ENCODE measurements around the gene NOL8.

Gene NOL8

GRCh38 chr9:92353051-92353450, 27.9 kb upstream of the NOL8 start:
- H3K36me3 ChIP-seq (ENCODE audit: control insufficient read depth, insufficient read depth, low read length): no peaks in the 10 kb centered on the region; the same call in 1 of the 2 replicates
- no peak for DNase-seq (ENCODE audit: extremely low read depth, insufficient read length)
- no peak for TF ChIP-seq CTCF (IDR thresholded peaks at IDR 0.05; ENCODE audit: insufficient read depth, low read length, poor library complexity, severe bottlenecking)
- H3K4me3 ChIP-seq (replicated peaks; ENCODE audit: low read depth, low read length): no peak overlapping the region
- no peaks in the 10 kb centered on the region for H3K27me3 ChIP-seq (replicated peaks; ENCODE audit: control insufficient read depth, insufficient read depth, low read length)

GRCh38 chr9:92350740-92351133, 25.6 kb upstream of the NOL8 start:
- H3K27me3 ChIP-seq (replicated peaks; ENCODE audit: control insufficient read depth, insufficient read depth, low read length): no peaks in the 10 kb centered on the region

DNA sequence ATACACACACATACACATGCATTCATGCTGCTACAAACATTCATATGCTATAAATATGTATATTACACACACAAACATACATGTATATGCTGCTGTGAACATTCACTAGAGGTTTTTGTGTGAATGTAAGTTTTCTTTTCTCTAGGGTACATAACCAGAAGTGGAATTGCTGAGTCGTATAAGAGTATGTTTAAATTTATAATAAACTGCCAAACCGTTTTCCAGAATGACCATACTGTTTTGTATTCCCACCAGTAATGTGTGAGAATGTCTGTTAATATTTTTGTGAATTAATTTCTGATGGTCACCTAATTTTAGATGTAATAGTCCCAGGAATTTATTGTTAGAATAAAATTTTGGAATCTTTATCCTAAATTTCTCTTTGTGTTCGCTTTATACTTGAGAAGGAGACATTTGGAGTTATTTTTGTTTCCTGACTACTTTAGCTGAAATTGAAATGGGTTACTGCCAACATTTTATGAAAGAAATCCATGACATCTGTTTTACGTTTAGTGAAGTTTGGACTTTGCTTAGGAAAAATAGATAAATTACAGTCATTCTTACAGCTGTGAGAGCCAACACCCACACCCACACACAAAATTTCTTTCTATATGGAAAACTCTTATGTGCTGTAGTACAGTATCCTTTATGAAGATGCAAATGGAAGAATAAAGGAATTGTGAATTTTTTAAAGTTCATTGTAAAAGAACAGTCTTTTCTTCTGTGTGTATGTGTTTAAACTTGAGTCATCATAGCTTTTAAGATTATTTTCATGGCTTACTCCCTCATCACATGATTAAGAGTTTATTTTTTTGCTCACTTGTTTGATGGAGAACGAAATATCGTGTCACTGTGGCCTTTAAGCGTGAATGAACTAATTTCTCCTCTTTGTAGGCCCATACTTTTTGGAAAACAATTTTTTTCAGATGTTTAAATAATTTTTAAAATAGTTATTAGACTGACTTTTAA, 24.9 kb upstream of the NOL8 start:
- TF ChIP-seq CTCF (IDR thresholded peaks at IDR 0.05; ENCODE audit: insufficient read depth, low read length, poor library complexity, severe bottlenecking): no peak
- Histone ChIP-seq H3K4me3 (replicated peaks; ENCODE audit: low read depth, low read length) (no peak overlapping the region), H3K36me3 (ENCODE audit: control insufficient read depth, insufficient read depth, low read length) (no peaks in the 10 kb centered on the region; the same call in 1 of the 2 replicates), H3K27me3 (replicated peaks; ENCODE audit: control insufficient read depth, insufficient read depth, low read length) (no peaks in the 10 kb centered on the region)
- no peak for DNase-seq (ENCODE audit: extremely low read depth, insufficient read length)

More at GRCh38 chr9:92350740-92351133, 25.6 kb upstream of the NOL8 start:
- no peaks in the 10 kb centered on the region; the same call in 1 of the 2 replicates for H3K36me3 ChIP-seq (ENCODE audit: control insufficient read depth, insufficient read depth, low read length)
- H3K4me3 ChIP-seq (replicated peaks; ENCODE audit: low read depth, low read length): no peak overlapping the region
- no peak for DNase-seq (ENCODE audit: extremely low read depth, insufficient read length)
- TF ChIP-seq CTCF (IDR thresholded peaks at IDR 0.05; ENCODE audit: insufficient read depth, low read length, poor library complexity, severe bottlenecking): no peak

GRCh38 chr9:92345582-92345981, 20.4 kb upstream of the NOL8 start:
- Histone ChIP-seq H3K4me3 (replicated peaks; ENCODE audit: low read depth, low read length) (no peak overlapping the region), H3K27me3 (replicated peaks; ENCODE audit: control insufficient read depth, insufficient read depth, low read length) (no peaks in the 10 kb centered on the region), H3K36me3 (ENCODE audit: control insufficient read depth, insufficient read depth, low read length) (peaks cover 1% of the 10 kb centered on the region)
- no peak for TF ChIP-seq CTCF (IDR thresholded peaks at IDR 0.05; ENCODE audit: insufficient read depth, low read length, poor library complexity, severe bottlenecking)
- no peak for DNase-seq (ENCODE audit: extremely low read depth, insufficient read length)

GRCh38 chr9:92342825-92343488, 17.8 kb upstream of the NOL8 start:
- no peaks in the 10 kb centered on the region for H3K27me3 ChIP-seq (replicated peaks; ENCODE audit: control insufficient read depth, insufficient read depth, low read length)
- no peak for TF ChIP-seq CTCF (IDR thresholded peaks at IDR 0.05; ENCODE audit: insufficient read depth, low read length, poor library complexity, severe bottlenecking)
- no peak for DNase-seq (ENCODE audit: extremely low read depth, insufficient read length)
- peaks cover 11% of the 10 kb centered on the region for H3K36me3 ChIP-seq (ENCODE audit: control insufficient read depth, insufficient read depth, low read length)
- no peak overlapping the region for H3K4me3 ChIP-seq (replicated peaks; ENCODE audit: low read depth, low read length)
